GM12878 (cell line): ENCODE measurements around the gene DNAH17. TPM values are rescaled to one million over a fixed set of nuclear protein-coding genes. Genes with fewer than 3 reads are reported as not detected.

Source experiments
- ATAC-seq: fragments of 200-7000 bp; cut with Tn5 transposase; 3 replicates; pipeline ENCODE4 v1.9.1; 2020; ENCODE audit warnings: mild to moderate bottlenecking, moderate library complexity
- BruUV-seq: library from RNA; stranded (reverse); fragments of 400-500 nt; replicated peaks from 2 replicates; lab custom pipeline; 2021; lab: Mats Ljungman, UMichigan
- CTCF ChIA-PET: fragments of 300-600 bp; sonication (Branson Sonifier 250); formaldehyde crosslinking; extraction: SDS; loops from one replicate; lab custom pipeline; 2021; ENCODE audit warnings: inconsistent platforms; lab: Yijun Ruan, JAX
- POLR2A ChIA-PET: fragments of 350-600 bp; formaldehyde crosslinking; extraction: SDS; loops from one replicate; lab custom pipeline; 2021; ENCODE audit warnings: inconsistent platforms; lab: Charles Lee
- RAD21 ChIA-PET: fragments of 300-600 bp; sonication (Branson Sonifier 250); formaldehyde crosslinking; loops from one replicate; lab custom pipeline; 2023; ENCODE audit warnings: antibody characterized with exemption; ENCODE audit not compliant: unreplicated experiment; lab: Charles Lee
- SMC1A ChIA-PET: fragments of 300-600 bp; sonication (Branson Sonifier 250); formaldehyde crosslinking; loops from one replicate; lab custom pipeline; 2023; ENCODE audit not compliant: unreplicated experiment, uncharacterized antibody; lab: Charles Lee
- DNase-seq: peaks from one replicate; pipeline ENCODE4 v3.0.0-alpha.2; 2011; ENCODE audit warnings: low read depth, low spot score
- FAIRE-seq: peaks from 3 replicates; lab custom pipeline; 2011; peaks lifted over from hg19 to GRCh38; lab: Jason Lieb, UNC
- H2AFZ ChIP-seq: 2 replicates; pipeline ENCODE4 v1.6.0; 2011; ENCODE audit warnings: low read depth, low read length, control low read depth; ENCODE audit not compliant: control insufficient read depth
- H3K27ac ChIP-seq: 2 replicates; pipeline ENCODE4 v1.5.1; 2011; ENCODE audit warnings: control low read depth; ENCODE audit not compliant: control insufficient read depth, insufficient read depth
- H3K27me3 ChIP-seq, 2 experiments: replicated peaks in 1 of 2; 2 replicates each; pipeline versions ENCODE4 v1.6.0 to v1.6.1; 2011; ENCODE audit warnings: low read length in 1 of 2; ENCODE audit not compliant: control insufficient read depth in 2 of 2, insufficient read depth in 2 of 2
- H3K36me3 ChIP-seq, 2 experiments: 2 replicates each; pipeline ENCODE4 v1.5.1; 2011; ENCODE audit warnings: low read length in 1 of 2; ENCODE audit not compliant: control insufficient read depth in 2 of 2, insufficient read depth in 2 of 2
- H3K4me1 ChIP-seq: 2 replicates; pipeline ENCODE4 v1.6.1; 2011; ENCODE audit warnings: mild to moderate bottlenecking, low read length, moderate library complexity, mixed read lengths; ENCODE audit not compliant: control insufficient read depth, insufficient read depth
- H3K4me2 ChIP-seq: 2 replicates; pipeline ENCODE4 v1.6.0; 2011; ENCODE audit warnings: control low read depth; ENCODE audit not compliant: control insufficient read depth, insufficient read depth
- H3K4me3 ChIP-seq: fragments of 200-600 bp; sonication (generic); 2 replicates; pipeline ENCODE4 v1.5.1; 2016
- H3K79me2 ChIP-seq: 2 replicates; pipeline ENCODE4 v1.6.0; 2011; ENCODE audit warnings: low read length; ENCODE audit not compliant: control insufficient read depth, insufficient read depth
- H3K9ac ChIP-seq: 2 replicates; pipeline ENCODE4 v1.8.0; 2011; ENCODE audit warnings: low read length, control low read depth, mixed read lengths; ENCODE audit not compliant: control insufficient read depth, insufficient read depth
- H3K9me3 ChIP-seq: replicated peaks from 3 replicates; pipeline ENCODE4 v1.5.1; 2011; ENCODE audit warnings: mild to moderate bottlenecking, low read length; ENCODE audit not compliant: control insufficient read depth, insufficient read depth
- H4K20me1 ChIP-seq: 2 replicates; pipeline ENCODE4 v1.6.0; 2011; ENCODE audit not compliant: control insufficient read depth, insufficient read depth
- BACH1 ChIP-seq: fragments of 450-650 bp; IDR thresholded peaks from 2 replicates; pipeline ENCODE4 v1.6.1; 2017; ENCODE audit warnings: mild to moderate bottlenecking, borderline replicate concordance
- BRCA1 ChIP-seq: IDR thresholded peaks from 2 replicates; pipeline ENCODE4 v1.6.1; 2011; ENCODE audit warnings: low read depth, low read length, improper control_type of control experiment
- CTCF ChIP-seq, 3 experiments: IDR thresholded peaks in 2 of 3; conservative IDR thresholded peaks in 1 of 3; 2 replicates each; pipeline ENCODE4 v1.5.1; 2011; ENCODE audit warnings: low read depth in 3 of 3, low read length in 3 of 3, mild to moderate bottlenecking in 3 of 3, control low read depth in 2 of 3, moderate library complexity in 2 of 3, inconsistent platforms in 1 of 3, mixed read lengths in 1 of 3; ENCODE audit not compliant: control insufficient read depth in 2 of 3, insufficient read depth in 1 of 3; ENCODE audit errors: extremely low read depth in 1 of 3
- CUX1 ChIP-seq: IDR thresholded peaks from 2 replicates; pipeline ENCODE4 v1.6.1; 2012; ENCODE audit warnings: improper control_type of control experiment, low read depth, low read length; ENCODE audit not compliant: insufficient replicate concordance
- ELK1 ChIP-seq: IDR thresholded peaks from 2 replicates; pipeline ENCODE4 v1.6.1; 2012; ENCODE audit warnings: low read depth, low read length, improper control_type of control experiment
- KDM1A ChIP-seq: fragments of 200-600 bp; sonication (generic); IDR thresholded peaks from 2 replicates; pipeline ENCODE4 v1.6.1; 2016; ENCODE audit warnings: borderline replicate concordance
- MEF2B ChIP-seq: fragments of 450-650 bp; IDR thresholded peaks from 2 replicates; pipeline ENCODE4 v1.6.1; 2018; ENCODE audit warnings: mild to moderate bottlenecking, moderate library complexity; ENCODE audit not compliant: partially characterized antibody, poor library complexity, severe bottlenecking
- SPI1 ChIP-seq: IDR thresholded peaks from 2 replicates; pipeline ENCODE4 v1.6.1; 2011; ENCODE audit warnings: low read depth, mild to moderate bottlenecking, low read length, moderate library complexity, borderline replicate concordance; ENCODE audit not compliant: insufficient read depth
- WRNIP1 ChIP-seq: IDR thresholded peaks from 2 replicates; pipeline ENCODE4 v1.6.1; 2011; ENCODE audit warnings: low read depth, low read length, improper control_type of control experiment, borderline replicate concordance
- WGBS: methylation state at CpG from one replicate; pipeline ENCODE4 v1.1.6; 2016; ENCODE audit warnings: low lambda C conversion rate; ENCODE audit not compliant: insufficient replicate concordance, insufficient coverage; ENCODE audit errors: missing lambda C conversion rate; 5-methylcytosine and 5-hydroxymethylcytosine counted together
- in situ Hi-C: fragments of 300-500 bp; cut with MboI; formaldehyde crosslinking; loops from 9 replicates; pipeline ENCODE4 v1.14.3; 2018; ENCODE audit warnings: mixed read lengths
- intact Hi-C: fragments of 100-400 bp; cut with micrococcal nuclease; formaldehyde crosslinking; loops from one replicate; pipeline ENCODE4 v1.14.2; 2022; ENCODE audit not compliant: unreplicated experiment
- polyA plus RNA-seq, 11 experiments: library from polyadenylated mRNA; depleted of rRNA in 4 of 11; unstranded in 6 of 11; stranded (reverse) in 5 of 11; fragments of >200 nt; fragmentation: Nextera tagmentation in 4 of 11; fragmentation: Illumina TruSeq in 1 of 11; extraction: Ambion mirVana in 4 of 11; extraction: Trizol in 1 of 11; gene quantifications; 1 replicate in 1 of 11; 2 replicates in 10 of 11; pipeline versions ENCODE4 v1.2.1 to v1.2.3, GENCODE V29; 2011 to 2016; ENCODE audit warnings: inconsistent platforms in 2 of 11, missing spikeins in 2 of 11, low read depth in 1 of 11
- total RNA-seq, 4 experiments: library from RNA; depleted of rRNA in 3 of 4; stranded (reverse); fragments of >200 nt in 3 of 4; fragmentation: Illumina TruSeq in 1 of 4; extraction: Trizol in 1 of 4; gene quantifications; 2 replicates each; pipeline versions ENCODE4 v1.2.1 to v1.2.3, GENCODE V29; 2013 to 2021
- TF ChIP-seq, protein P1 (sequence below): fragments of 150-350 bp; IDR thresholded peaks from 2 replicates; pipeline ENCODE4 v1.6.1; 2014; ENCODE audit warnings: mild to moderate bottlenecking, low read depth, low read length

DNAH17 gene
- total and polyA plus RNA-seq, 10 of the 15 experiments (the other 5 are each of a cell fraction or from before 2014, with no cell fraction given) = 0.16 to 2.9 (median 0.56) TPM

DNA sequence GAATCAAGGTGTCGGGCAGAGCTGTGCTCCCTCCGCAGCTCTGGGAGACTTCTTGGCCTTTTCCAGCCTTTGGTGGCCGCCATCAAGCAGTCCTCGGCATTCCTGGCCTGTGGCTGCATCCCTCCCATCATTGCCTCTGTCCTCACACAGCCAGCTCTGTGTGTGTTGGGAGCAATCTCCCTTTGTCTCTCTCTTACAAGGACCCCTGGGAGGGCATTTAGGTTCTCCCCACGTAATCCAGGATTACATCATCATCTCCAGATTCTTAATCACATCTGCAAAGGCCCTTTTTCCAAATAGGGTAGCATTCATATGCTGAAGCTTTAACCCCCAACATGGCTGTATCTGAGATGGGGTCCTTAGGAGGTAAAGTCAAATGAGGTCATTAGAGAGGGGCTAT, 4.1 kb upstream of the DNAH17 start:
- no peak overlapping the region for H3K4me3 ChIP-seq
- FAIRE-seq (no peak), ATAC-seq (no peak), DNase-seq (no peak)
- intact Hi-C loops = no loop called here
- TF ChIP-seq BACH1 (no peak), MEF2B (no peak), BRCA1 (no peak), WRNIP1 (no peak), SPI1 (no peak), ELK1 (no peak), CTCF (IDR thresholded peaks at IDR 0.05 in 2 of 3, conservative IDR thresholded peaks at IDR 0.05 in 1 of 3; ENCODE audit: control insufficient read depth in 2 of 3, extremely low read depth in 1 of 3, insufficient read depth in 1 of 3, low read depth in 3 of 3, low read length in 3 of 3) (no peak), KDM1A (no peak), CUX1 (no peak)
- TF ChIP-seq, protein P1, sequence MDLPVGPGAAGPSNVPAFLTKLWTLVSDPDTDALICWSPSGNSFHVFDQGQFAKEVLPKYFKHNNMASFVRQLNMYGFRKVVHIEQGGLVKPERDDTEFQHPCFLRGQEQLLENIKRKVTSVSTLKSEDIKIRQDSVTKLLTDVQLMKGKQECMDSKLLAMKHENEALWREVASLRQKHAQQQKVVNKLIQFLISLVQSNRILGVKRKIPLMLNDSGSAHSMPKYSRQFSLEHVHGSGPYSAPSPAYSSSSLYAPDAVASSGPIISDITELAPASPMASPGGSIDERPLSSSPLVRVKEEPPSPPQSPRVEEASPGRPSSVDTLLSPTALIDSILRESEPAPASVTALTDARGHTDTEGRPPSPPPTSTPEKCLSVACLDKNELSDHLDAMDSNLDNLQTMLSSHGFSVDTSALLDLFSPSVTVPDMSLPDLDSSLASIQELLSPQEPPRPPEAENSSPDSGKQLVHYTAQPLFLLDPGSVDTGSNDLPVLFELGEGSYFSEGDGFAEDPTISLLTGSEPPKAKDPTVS = no peak
- WGBS = 21% methylated on average over 5 of the region's 5 CpGs
- no peaks in the 10 kb centered on the region for H3K4me1 ChIP-seq
- no peaks in the 10 kb centered on the region for H4K20me1 ChIP-seq
- SMC1A ChIA-PET = interaction anchor here (0.8 to 1.0 kb wide), 2 partner anchors 127 to 218 kb away, joined by 3 to 6 read pairs; no protein-coding TSS in a partner anchor
- no peaks in the 10 kb centered on the region; a peak in 3 of 4 replicates for H3K27me3 ChIP-seq
- H3K36me3 ChIP-seq = no peaks in the 10 kb centered on the region
- RAD21 ChIA-PET = interaction anchor here (1.6 kb wide), 1 partner anchor 128 kb away, joined by 6 read pairs; no protein-coding TSS in a partner anchor
- no peak overlapping the region for H3K27ac ChIP-seq
- no peak overlapping the region for H3K9ac ChIP-seq
- H3K4me2 ChIP-seq = no peak overlapping the region
- no TSS peak for BruUV-seq
- in situ Hi-C loops = no loop called here
- CTCF ChIA-PET = interaction anchor here (1.5 kb wide), 1 partner anchor 127 kb away, joined by 3 read pairs; no protein-coding TSS in a partner anchor
- no peaks in the 10 kb centered on the region for H3K79me2 ChIP-seq
- H3K9me3 ChIP-seq = no peaks in the 10 kb centered on the region
- POLR2A ChIA-PET = no interaction called here
- no peak overlapping the region for H2AFZ ChIP-seq
